MM.1S (cell line): Measurements from ENCODE around the gene ADAM15.
A peak's percentile ranks its signal among the peaks of the same experiment; 100 is the strongest.

Source experiments
- DNase-seq: peaks from one replicate; pipeline ENCODE4 v3.0.0-alpha.2; 2015
- H2AFZ ChIP-seq: fragments of 300-600 bp; sonication (generic); 2 replicates; pipeline ENCODE4 v1.6.0; 2016; ENCODE audit warnings: antibody characterized with exemption, low read length
- H3F3A ChIP-seq: fragments of 300-600 bp; sonication (generic); 2 replicates; pipeline ENCODE4 v1.6.1; 2016; ENCODE audit warnings: mild to moderate bottlenecking, antibody characterized with exemption, low read length, moderate library complexity, mixed read lengths; ENCODE audit not compliant: insufficient read depth
- H3K27ac ChIP-seq: fragments of 300-600 bp; sonication (generic); 2 replicates; pipeline ENCODE4 v1.5.1; 2016; ENCODE audit warnings: mild to moderate bottlenecking, low read length
- H3K27me3 ChIP-seq: fragments of 300-600 bp; sonication (generic); replicated peaks from 2 replicates; pipeline ENCODE4 v1.6.0; 2016; ENCODE audit warnings: low read length; ENCODE audit not compliant: insufficient read depth
- H3K36me3 ChIP-seq: fragments of 300-600 bp; sonication (generic); replicated peaks from 2 replicates; pipeline ENCODE4 v1.6.1; 2016; ENCODE audit warnings: mild to moderate bottlenecking, low read length, mixed read lengths; ENCODE audit not compliant: insufficient read depth
- H3K4me1 ChIP-seq: fragments of 300-600 bp; sonication (generic); 2 replicates; pipeline ENCODE4 v1.6.1; 2016; ENCODE audit warnings: low read length, mixed read lengths
- H3K4me2 ChIP-seq: fragments of 300-600 bp; sonication (generic); 2 replicates; pipeline ENCODE4 v1.6.0; 2016; ENCODE audit warnings: low read depth, low read length
- H3K4me3 ChIP-seq: fragments of 300-600 bp; sonication (generic); 2 replicates; pipeline ENCODE4 v1.5.1; 2016; ENCODE audit warnings: low read length, mixed read lengths
- H3K79me2 ChIP-seq: fragments of 300-600 bp; sonication (generic); 2 replicates; pipeline ENCODE4 v1.6.1; 2016; ENCODE audit warnings: mixed run types, low read length, mixed read lengths
- H3K9ac ChIP-seq: fragments of 300-600 bp; sonication (generic); 2 replicates; pipeline ENCODE4 v1.6.1; 2016; ENCODE audit warnings: low read length, mixed read lengths
- H3K9me2 ChIP-seq: fragments of 300-600 bp; sonication (generic); replicated peaks from 2 replicates; pipeline ENCODE4 v1.6.1; 2016; ENCODE audit warnings: mild to moderate bottlenecking, low read length, mixed read lengths; ENCODE audit not compliant: insufficient read depth
- H3K9me3 ChIP-seq: fragments of 300-600 bp; sonication (generic); replicated peaks from 2 replicates; pipeline ENCODE4 v1.6.1; 2016; ENCODE audit warnings: mild to moderate bottlenecking, low read length, mixed read lengths; ENCODE audit not compliant: insufficient read depth
- H4K20me1 ChIP-seq: fragments of 300-600 bp; sonication (generic); 2 replicates; pipeline ENCODE4 v1.6.1; 2016; ENCODE audit warnings: mild to moderate bottlenecking, low read length, moderate library complexity, mixed read lengths; ENCODE audit not compliant: insufficient read depth
- EZH2 ChIP-seq: fragments of 300-600 bp; sonication (generic); optimal IDR thresholded peaks from 2 replicates; pipeline ENCODE3; 2017; ENCODE audit warnings: low read depth, mild to moderate bottlenecking, antibody characterized with exemption, low read length, mixed read lengths
- EZH2phosphoT487 ChIP-seq: fragments of 300-600 bp; sonication (generic); IDR thresholded peaks from 2 replicates; pipeline ENCODE4 v1.6.1; 2018; ENCODE audit warnings: antibody characterized with exemption, low read length
- TF ChIP-seq, protein P1 (sequence below): fragments of 300-600 bp; sonication (generic); IDR thresholded peaks from 2 replicates; pipeline ENCODE4 v1.5.1; 2016; ENCODE audit warnings: antibody characterized with exemption, low read length, mixed read lengths

The ADAM15 gene

DNA sequence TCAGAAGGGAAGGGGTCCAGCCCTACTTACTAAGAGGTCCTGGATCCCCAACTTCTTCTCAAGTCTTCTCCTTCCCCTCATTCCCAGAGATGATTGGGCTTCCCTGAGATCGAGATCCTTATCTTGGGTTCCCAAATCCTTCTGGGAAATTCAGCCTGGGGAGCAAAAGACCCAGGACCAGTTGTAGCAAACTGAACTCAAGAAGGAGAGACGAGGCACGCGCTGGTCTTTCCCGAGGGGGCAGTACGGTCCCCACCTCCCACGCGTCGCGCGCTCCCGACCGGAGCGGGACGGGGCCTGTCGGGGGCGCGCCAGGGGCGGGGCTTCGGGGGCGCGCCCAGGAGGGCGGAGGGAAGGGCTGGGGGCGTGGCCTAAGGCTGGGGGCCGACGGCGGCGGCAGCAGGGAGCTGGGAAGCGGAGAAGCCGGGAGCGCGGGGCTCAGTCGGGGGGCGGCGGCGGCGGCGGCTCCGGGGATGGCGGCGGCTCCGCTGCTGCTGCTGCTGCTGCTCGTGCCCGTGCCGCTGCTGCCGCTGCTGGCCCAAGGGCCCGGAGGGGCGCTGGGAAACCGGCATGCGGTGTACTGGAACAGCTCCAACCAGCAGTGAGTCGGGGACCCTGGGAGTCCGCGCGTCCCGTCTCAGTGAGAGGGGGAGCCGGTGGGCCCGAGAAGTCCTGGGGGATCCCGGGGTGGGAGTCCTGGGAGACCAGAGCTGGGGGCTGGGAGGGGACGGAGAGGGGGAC is 27.5 kb downstream of the ADAM15 start, which contains the start of gene EFNA3:
Gene EFNA3 (plus strand): TSS at position 369 of the 741 bp plus-strand sequence. CDS start 105 bp downstream, at position 474.
- Histone ChIP-seq H3K27ac (no peak within 1 kb of the TSS), H3K27me3 (peaks cover 48% of the 10 kb centered on the region), H3K4me2 (peak within 1 kb of the TSS; percentile 89), H3K79me2 (no peaks in the 10 kb centered on the region), H2AFZ (no peak within 1 kb of the TSS), H3F3A (peaks cover 21% of the 10 kb centered on the region), H3K36me3 (no peaks in the 10 kb centered on the region), H3K9me3 (no peaks in the 10 kb centered on the region), H3K9me2 (no peaks in the 10 kb centered on the region), H3K4me3 (peak within 1 kb of the TSS; percentile 46), H3K4me1 (peaks cover 54% of the 10 kb centered on the region), H4K20me1 (no peaks in the 10 kb centered on the region), H3K9ac (no peak within 1 kb of the TSS)
- TF ChIP-seq EZH2phosphoT487 (no peak), EZH2 (no peak)
- TF ChIP-seq, protein P1, sequence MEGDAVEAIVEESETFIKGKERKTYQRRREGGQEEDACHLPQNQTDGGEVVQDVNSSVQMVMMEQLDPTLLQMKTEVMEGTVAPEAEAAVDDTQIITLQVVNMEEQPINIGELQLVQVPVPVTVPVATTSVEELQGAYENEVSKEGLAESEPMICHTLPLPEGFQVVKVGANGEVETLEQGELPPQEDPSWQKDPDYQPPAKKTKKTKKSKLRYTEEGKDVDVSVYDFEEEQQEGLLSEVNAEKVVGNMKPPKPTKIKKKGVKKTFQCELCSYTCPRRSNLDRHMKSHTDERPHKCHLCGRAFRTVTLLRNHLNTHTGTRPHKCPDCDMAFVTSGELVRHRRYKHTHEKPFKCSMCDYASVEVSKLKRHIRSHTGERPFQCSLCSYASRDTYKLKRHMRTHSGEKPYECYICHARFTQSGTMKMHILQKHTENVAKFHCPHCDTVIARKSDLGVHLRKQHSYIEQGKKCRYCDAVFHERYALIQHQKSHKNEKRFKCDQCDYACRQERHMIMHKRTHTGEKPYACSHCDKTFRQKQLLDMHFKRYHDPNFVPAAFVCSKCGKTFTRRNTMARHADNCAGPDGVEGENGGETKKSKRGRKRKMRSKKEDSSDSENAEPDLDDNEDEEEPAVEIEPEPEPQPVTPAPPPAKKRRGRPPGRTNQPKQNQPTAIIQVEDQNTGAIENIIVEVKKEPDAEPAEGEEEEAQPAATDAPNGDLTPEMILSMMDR = no peak
- peak; percentile 55 for DNase-seq

DNA sequence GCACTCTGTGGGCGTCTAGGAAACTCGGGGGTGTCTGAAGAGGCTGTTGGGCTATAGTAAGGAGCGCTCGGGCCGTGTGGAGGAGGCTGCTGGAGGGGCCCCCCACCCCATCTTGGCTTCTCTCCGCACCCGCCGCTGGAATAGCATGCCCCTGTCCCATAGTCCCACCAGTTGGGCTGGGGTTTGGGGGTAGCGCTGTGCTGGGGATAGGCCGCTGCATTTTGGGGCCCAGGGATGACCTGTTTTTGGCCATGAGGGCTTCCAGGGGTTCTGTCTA is 28.0 kb downstream of the ADAM15 start:
- Histone ChIP-seq H3K9me2 (no peaks in the 10 kb centered on the region), H3K27me3 (peaks cover 52% of the 10 kb centered on the region), H3K4me1 (peaks cover 54% of the 10 kb centered on the region), H3K79me2 (no peaks in the 10 kb centered on the region), H3K9me3 (no peaks in the 10 kb centered on the region), H4K20me1 (no peaks in the 10 kb centered on the region), H3K9ac (no peak overlapping the region), H3K4me2 (peak overlapping the region; percentile 89), H3F3A (peaks cover 21% of the 10 kb centered on the region), H3K36me3 (no peaks in the 10 kb centered on the region), H2AFZ (no peak overlapping the region), H3K4me3 (peak overlapping the region; percentile 46), H3K27ac (no peak overlapping the region)
- TF ChIP-seq EZH2 (peak; percentile 98), EZH2phosphoT487 (no peak; the same call in 1 of the 2 replicates)
- TF ChIP-seq, protein P1 = no peak
- DNase-seq = no peak

DNA sequence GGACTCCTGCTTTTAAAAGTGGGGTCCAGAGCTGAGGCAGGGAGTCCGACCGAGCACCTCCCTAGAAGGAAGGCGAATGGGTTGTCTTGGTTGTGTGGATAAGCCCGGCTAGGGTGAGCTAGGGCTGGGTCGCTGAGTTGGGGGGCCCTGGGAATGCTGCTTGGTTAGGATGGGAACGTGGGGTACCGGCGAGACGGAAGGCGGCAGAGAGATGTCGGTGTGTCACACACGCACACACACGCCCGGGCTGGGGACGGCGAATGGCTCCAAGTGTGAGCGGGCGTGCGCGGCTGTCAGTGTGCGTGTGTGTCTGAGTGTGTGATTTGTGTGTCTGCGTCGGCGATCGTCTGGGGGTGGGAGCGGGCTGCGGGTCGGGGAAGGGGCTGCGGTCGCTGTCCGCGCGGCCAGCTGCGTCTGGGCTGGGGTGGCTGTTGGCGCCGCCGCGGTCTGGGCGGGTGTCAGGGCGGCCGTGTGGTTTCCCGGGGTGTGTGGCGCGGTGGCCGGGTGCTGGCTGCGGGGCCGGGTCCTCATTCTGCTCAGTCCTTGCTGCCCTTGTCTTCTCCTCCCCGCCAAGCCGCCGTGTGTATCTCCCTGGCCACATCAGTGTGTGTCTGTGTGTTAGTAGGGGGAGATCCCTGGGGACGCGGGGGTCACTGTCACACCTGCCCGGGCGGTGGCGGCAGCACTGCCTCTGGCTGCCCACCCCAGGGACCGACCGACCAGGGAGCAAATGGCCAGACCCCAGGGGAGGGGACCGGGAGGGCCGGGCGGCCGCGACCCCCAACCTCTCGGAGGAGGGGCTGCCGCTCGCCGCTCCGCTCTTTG is 28.6 kb downstream of the ADAM15 start:
- TF ChIP-seq EZH2phosphoT487 (no peak), EZH2 (peak; percentile 31)
- Histone ChIP-seq H3K9me3 (no peaks in the 10 kb centered on the region), H3F3A (peaks cover 21% of the 10 kb centered on the region), H2AFZ (no peak overlapping the region), H3K4me2 (peak overlapping the region; percentile 89), H4K20me1 (no peaks in the 10 kb centered on the region), H3K36me3 (no peaks in the 10 kb centered on the region), H3K9me2 (no peaks in the 10 kb centered on the region), H3K4me1 (peaks cover 58% of the 10 kb centered on the region), H3K9ac (no peak overlapping the region), H3K27me3 (peaks cover 52% of the 10 kb centered on the region), H3K4me3 (peak overlapping the region; percentile 46), H3K27ac (no peak overlapping the region), H3K79me2 (no peaks in the 10 kb centered on the region)
- DNase-seq = no peak
